ENCODE results near the gene SORCS2.

SORCS2 gene

DNA sequence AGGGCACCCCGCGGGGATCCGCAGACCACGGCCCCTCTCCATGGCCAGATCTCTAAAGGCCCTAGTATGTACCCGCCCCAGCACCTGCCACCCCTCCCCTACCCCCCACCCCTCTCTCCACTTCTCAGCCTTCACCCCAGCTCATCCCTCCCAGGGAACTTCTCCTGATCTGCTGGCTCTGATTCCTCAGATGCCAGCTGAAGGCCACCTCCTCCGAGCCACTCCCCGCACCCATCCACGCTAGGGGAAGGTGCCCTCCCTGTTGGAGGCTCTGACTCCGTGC, 230.5 kb downstream of the SORCS2 start:
- Mint-ChIP-seq H3K36me3 (ENCODE audit: low read depth) (no peaks in the 10 kb centered on the region), H3K9me3 (peaks cover 9% of the 10 kb centered on the region), H3K27me3 (ENCODE audit: low read depth) (no peaks in the 10 kb centered on the region), H3K4me1 (ENCODE audit: low read depth) (no peaks in the 10 kb centered on the region), H3K27ac (no peak overlapping the region), H3K4me3 (no peak overlapping the region)

DNA sequence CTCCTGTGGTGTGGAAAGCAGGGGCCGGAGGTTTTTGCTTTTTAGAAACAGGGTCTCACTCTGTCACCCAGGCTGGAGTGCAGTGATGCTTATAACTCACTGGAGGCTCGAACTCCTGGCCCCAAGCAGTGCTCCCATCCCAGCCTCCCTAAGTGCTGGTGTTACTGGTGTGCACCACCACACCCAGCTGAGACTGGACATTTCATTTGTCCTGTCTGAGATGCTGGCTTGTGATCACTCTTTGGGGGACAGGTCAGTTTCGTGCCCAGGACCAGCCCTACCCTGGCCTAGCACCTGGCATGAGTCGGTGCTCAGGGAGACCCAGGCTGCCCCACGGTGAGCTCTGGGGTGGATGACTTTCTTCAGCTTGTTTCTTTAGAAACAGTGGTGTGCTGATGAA, 231.1 kb downstream of the SORCS2 start:
- Mint-ChIP-seq H3K27ac (no peak overlapping the region), H3K4me3 (no peak overlapping the region), H3K4me1 (ENCODE audit: low read depth) (no peaks in the 10 kb centered on the region), H3K27me3 (ENCODE audit: low read depth) (no peaks in the 10 kb centered on the region), H3K9me3 (peaks cover 4% of the 10 kb centered on the region), H3K36me3 (ENCODE audit: low read depth) (no peaks in the 10 kb centered on the region)

DNA sequence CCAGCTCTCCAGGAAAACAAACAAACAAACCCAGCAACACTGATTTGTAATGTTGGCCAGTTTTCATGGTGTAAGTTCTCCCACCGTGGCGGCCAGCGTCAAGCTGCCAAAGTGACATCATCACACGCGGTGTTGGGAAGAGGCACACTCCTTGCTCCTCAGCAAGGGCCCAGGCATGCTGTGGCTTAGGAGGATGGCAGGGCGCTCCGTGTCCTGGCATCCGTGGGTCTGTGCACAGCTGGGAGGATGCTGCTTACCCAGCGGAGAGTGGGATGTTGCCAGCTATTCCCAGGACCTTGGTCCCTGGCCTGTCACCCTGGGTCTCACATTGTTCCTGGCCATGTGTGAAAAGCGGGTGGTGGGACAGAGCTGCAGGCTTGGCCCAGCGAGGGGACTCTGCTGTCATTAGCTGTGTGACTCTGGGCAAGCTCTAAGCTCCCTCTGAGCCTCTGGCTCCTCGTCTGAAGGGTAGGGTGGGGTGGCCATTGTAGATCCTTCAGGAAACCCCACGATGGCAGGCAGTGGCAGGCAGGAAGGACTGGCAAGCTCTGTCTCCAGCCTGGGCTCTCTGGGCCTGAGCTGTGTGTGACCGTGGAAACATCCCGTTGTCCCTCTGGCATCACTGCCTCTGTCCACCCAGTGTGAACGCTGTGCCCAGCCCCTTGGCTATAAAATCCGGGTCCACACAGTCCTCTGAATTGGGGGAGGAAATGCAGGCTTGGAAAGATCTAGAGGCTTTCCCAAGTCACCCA, 231.6 kb downstream of the SORCS2 start:
- no peaks in the 10 kb centered on the region for H3K27me3 Mint-ChIP-seq (ENCODE audit: low read depth)
- no peaks in the 10 kb centered on the region for H3K9me3 Mint-ChIP-seq
- H3K4me1 Mint-ChIP-seq (ENCODE audit: low read depth), result no peaks in the 10 kb centered on the region
- no peak overlapping the region for H3K4me3 Mint-ChIP-seq
- H3K36me3 Mint-ChIP-seq (ENCODE audit: low read depth), result no peaks in the 10 kb centered on the region
- no peak overlapping the region for H3K27ac Mint-ChIP-seq

DNA sequence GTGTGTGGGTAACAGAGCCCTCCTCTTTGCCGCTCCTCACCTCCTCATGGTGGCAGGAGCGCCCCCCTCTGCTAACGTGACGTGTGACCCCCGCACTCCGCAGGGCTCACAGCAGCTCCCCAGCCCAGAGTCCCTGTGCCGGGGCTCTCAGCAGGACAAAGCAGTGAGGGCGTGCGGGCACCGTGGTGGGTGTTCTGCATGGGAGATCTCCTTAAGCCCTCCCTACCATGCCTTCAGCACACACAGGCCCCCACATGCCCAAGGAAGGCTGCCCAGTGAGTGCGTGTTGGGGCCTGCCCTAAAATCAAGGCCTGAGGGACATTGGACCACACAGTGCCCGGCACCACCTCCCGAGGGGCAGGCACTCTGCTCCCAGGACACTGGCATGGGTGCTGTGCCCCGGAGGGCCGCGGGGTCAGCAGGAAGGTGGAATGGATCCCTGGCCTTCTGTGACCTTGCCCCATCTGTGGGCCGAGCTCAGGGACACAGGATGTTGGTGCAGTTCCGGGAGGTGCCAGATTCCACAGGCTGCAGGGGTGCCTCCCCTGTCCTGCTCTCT, 232.3 kb downstream of the SORCS2 start:
- H3K4me1 Mint-ChIP-seq (ENCODE audit: low read depth), result no peaks in the 10 kb centered on the region
- H3K27ac Mint-ChIP-seq, result no peak overlapping the region
- H3K9me3 Mint-ChIP-seq, result no peaks in the 10 kb centered on the region
- H3K36me3 Mint-ChIP-seq (ENCODE audit: low read depth), result no peaks in the 10 kb centered on the region
- no peak overlapping the region for H3K4me3 Mint-ChIP-seq
- H3K27me3 Mint-ChIP-seq (ENCODE audit: low read depth), result no peaks in the 10 kb centered on the region

DNA sequence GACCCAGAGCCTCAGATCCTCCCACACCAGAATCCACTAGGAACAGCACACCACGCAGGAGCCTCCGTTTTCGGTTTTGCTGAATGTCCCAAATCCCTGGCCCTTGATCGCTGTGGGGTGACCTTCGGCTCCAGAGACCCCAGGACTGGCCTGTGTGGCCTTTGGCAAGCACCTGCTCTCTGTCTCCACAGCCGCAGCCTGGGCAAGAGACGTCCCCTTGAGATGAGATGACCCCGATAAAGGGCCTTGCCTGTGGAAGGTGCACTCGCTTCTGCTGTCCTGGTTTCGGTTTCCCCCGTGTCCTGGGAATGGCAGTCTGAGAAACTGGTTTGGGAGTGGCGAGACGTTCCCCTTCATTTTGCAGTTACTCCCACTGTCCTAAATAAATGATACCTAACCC, 232.8 kb downstream of the SORCS2 start:
- no peak overlapping the region for H3K4me3 Mint-ChIP-seq
- H3K4me1 Mint-ChIP-seq (ENCODE audit: low read depth), result no peaks in the 10 kb centered on the region
- no peaks in the 10 kb centered on the region for H3K9me3 Mint-ChIP-seq
- H3K27me3 Mint-ChIP-seq (ENCODE audit: low read depth), result no peaks in the 10 kb centered on the region
- no peaks in the 10 kb centered on the region for H3K36me3 Mint-ChIP-seq (ENCODE audit: low read depth)
- H3K27ac Mint-ChIP-seq, result no peak overlapping the region

DNA sequence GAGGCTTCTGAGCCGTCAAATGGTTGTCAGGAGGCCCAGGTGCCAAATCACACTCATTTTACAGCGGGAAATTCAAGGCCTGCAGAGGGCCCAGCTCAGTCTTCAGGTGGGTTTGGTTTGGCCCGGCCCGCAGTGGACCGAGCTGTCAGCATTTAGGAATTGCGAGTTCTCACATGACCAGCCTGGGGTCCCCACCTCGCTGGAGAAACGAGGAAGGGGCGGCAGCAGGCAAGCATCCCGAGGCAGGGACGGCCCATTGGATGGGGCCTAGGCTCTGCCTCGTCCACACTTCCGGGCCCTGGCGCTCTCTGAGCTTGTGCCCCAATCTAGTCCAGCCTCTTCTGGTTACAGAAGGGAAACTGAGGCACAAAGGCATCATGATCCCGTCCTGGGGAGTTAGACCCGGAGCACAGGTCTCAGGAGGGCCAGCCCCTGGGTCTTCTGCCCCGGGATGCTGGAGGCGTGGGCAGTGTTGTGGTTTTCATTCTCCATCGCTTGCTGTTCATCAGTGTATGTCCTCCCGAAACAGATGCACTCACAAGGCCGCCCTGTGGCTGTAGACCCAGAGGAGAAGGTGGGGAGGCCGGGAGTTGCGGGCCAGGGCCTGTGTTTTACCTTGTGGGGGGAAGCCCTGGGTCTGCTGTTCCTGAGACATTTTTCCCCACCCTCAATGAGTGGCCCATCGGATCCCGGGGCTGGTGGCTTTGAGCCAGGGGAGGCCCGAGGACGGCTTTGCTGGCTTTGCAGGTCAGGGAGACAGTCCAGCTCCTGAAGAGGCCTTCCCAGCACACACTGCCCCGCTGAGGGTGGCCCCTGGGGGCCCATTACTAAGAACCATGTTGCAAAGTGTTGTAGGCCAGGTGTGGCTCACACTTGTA, 233.5 kb downstream of the SORCS2 start:
- Mint-ChIP-seq H3K27ac (no peak overlapping the region), H3K36me3 (ENCODE audit: low read depth) (no peaks in the 10 kb centered on the region), H3K4me3 (no peak overlapping the region)

DNA sequence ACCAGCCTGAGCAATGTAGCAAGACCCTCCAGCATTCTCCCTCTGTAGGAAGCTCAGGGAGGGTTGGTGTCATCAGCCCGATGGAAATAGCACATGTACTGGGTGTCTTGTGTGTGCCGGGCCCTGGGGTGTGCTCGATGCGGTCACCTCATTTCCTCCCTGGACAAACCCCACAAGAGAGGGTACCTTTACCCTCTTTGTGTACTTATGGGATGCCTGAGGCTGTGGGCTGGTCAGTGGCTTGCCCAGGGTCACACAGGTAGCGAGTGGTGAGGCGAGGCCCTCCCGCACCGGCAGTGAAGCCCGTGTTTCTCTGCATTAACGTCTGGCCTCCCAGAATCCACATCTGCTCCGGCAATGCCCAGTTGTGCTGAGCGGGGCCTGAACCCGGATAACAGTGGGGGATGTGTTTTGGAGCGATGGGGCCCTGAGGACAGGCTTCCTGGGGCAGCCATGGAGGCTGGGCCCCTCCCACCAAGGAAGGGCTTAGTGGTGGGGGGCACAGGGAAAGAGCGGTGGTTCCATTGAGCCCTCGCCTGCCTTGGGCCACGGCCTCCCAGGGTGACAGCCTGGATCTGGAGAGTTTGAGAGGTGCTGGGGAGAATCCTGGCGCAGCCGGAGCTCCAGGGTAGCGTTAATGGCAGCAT, 234.3 kb downstream of the SORCS2 start:
- H3K36me3 Mint-ChIP-seq (ENCODE audit: low read depth), result no peaks in the 10 kb centered on the region
- H3K9me3 Mint-ChIP-seq, result no peaks in the 10 kb centered on the region
- no peaks in the 10 kb centered on the region for H3K27me3 Mint-ChIP-seq (ENCODE audit: low read depth)
- H3K27ac Mint-ChIP-seq, result no peak overlapping the region
- H3K4me1 Mint-ChIP-seq (ENCODE audit: low read depth), result no peaks in the 10 kb centered on the region
- H3K4me3 Mint-ChIP-seq, result no peak overlapping the region

More for the DNA sequence above, 233.5 kb downstream of the SORCS2 start:
- Mint-ChIP-seq H3K4me1 (ENCODE audit: low read depth) (no peaks in the 10 kb centered on the region), H3K9me3 (no peaks in the 10 kb centered on the region), H3K27me3 (ENCODE audit: low read depth) (no peaks in the 10 kb centered on the region)

DNA sequence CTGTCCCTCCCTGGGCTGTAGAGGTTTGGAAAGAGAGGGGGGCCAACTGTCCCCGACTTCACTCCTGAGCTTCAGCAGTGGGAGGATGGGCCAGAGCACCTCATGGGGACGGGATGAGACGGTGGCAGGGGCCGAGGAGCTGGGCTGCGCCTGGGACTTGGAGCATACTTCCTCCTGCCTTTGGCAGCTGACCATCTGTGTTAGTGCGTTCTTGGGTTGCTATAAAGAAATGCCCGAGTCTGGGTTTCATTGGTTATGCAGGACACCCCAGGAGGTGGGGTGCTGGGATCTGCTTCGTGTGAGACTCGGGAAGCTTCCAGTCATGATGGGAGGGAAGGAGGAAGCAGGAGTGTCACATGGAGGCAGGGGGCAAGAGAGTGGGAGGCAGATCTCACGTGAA, 235.0 kb downstream of the SORCS2 start:
- no peaks in the 10 kb centered on the region for H3K9me3 Mint-ChIP-seq
- no peaks in the 10 kb centered on the region for H3K27me3 Mint-ChIP-seq (ENCODE audit: low read depth)
- no peaks in the 10 kb centered on the region for H3K36me3 Mint-ChIP-seq (ENCODE audit: low read depth)
- H3K27ac Mint-ChIP-seq, result no peak overlapping the region
- H3K4me3 Mint-ChIP-seq, result no peak overlapping the region
- no peaks in the 10 kb centered on the region for H3K4me1 Mint-ChIP-seq (ENCODE audit: low read depth)

DNA sequence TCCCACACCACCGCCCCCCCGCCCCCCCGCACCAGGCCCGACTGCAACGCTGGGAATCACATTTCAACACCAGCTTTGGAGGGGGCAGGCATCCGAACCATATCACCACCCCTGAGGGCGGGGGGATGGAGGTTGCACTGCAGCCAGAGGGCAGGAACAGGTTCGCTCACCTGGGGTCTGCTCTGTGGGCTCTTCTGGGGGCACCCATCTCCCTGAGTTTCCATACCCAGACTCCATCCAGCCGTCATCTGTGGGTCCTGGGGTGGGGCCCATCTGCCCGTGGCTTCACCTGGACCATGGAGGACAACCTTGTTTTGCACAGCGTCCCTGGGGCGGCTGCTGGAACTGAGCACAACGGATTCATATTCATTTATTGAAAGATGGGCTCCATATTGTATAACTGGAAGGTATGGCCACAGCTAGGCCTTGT, 235.5 kb downstream of the SORCS2 start:
- Mint-ChIP-seq H3K9me3 (no peaks in the 10 kb centered on the region), H3K27me3 (ENCODE audit: low read depth) (no peaks in the 10 kb centered on the region), H3K4me1 (ENCODE audit: low read depth) (no peaks in the 10 kb centered on the region), H3K36me3 (ENCODE audit: low read depth) (no peaks in the 10 kb centered on the region), H3K4me3 (no peak overlapping the region), H3K27ac (no peak overlapping the region)

DNA sequence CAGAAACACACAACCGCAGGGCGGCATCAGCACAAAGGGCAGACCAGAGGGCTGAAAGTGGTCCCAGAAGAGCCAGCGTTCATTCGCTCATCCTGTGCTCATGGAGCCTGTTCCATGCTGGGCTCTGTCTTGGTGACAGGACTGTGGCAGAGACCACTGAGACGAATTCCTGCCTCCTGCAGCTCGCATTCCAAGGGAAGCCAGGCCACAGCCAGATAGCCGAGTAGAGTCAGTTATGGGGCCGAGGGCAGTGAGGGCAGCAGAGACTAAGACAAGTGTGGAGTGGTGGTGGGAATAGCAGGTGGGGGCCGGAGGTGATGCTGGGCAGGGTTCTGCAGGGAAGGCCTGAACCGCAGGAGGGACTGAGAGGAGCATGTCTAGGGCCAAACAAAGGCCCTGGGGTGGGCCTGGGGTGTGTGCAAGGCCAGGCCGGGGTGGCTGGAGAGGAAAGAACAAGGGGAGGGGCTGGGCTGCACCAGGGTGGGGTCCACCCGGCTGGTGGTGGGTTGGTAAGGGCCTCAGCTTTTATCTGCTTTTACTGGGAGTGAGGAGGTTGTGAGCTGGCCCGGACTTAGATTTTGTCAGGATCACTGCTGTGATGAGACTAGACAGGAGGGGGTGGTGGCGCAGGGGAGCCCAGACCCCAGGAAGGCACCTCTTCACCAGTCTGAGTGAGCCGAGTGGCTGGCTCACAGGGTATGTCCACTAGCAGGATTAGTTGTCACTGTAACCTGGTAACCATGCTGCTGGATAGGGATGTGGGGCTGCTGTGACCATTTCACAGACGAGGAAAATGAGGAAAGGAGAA, 236.1 kb downstream of the SORCS2 start:
- Mint-ChIP-seq H3K27ac (no peak overlapping the region), H3K36me3 (ENCODE audit: low read depth) (no peaks in the 10 kb centered on the region), H3K9me3 (no peaks in the 10 kb centered on the region), H3K4me1 (ENCODE audit: low read depth) (no peaks in the 10 kb centered on the region), H3K27me3 (ENCODE audit: low read depth) (no peaks in the 10 kb centered on the region), H3K4me3 (no peak overlapping the region)

DNA sequence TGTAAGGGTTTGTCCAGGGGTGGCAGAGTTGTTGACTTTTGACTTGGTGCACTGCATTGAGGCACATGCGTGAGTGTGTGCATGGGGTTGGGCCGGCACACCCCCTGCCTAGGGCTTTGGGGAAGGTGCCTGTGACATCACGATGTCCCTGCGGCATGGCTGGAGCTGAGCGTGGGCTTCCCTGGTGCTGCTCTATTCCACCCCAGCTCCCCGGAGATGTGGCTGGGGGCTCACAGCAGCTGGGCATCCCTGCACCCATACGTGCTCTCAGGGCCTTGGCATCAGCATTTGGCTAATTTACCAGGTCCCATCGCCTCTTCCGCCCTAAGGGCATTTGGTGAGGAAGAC, 236.7 kb downstream of the SORCS2 start:
- Mint-ChIP-seq H3K4me1 (ENCODE audit: low read depth) (no peaks in the 10 kb centered on the region), H3K27ac (no peak overlapping the region), H3K36me3 (ENCODE audit: low read depth) (no peaks in the 10 kb centered on the region), H3K27me3 (ENCODE audit: low read depth) (no peaks in the 10 kb centered on the region), H3K4me3 (no peak overlapping the region), H3K9me3 (no peaks in the 10 kb centered on the region)

DNA sequence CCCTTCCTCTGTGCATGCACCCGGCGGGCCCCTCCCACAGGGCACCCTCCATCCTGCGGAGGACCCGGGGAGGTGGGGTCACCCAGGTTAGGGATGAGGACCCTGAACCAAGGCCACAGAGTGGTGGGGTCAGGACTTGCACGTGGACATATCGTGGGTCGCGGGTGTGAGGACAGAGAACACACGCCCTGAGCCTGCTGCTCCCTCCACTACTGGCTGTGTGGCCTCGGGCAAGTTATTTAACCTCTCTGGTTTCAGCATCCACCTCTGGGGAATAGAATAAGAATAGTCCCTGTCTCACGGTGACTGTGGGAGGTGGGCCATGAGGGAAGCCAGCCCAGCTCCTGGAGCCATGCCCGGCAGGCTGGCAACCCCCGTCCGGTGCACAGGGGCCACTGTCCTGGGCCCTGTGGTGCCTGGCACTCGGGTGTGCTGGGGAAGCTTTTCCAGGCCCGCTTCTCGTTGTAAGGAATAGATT, 237.3 kb downstream of the SORCS2 start:
- Mint-ChIP-seq H3K4me3 (no peak overlapping the region), H3K36me3 (ENCODE audit: low read depth) (no peaks in the 10 kb centered on the region), H3K9me3 (no peaks in the 10 kb centered on the region), H3K4me1 (ENCODE audit: low read depth) (no peaks in the 10 kb centered on the region), H3K27ac (no peak overlapping the region), H3K27me3 (ENCODE audit: low read depth) (no peaks in the 10 kb centered on the region)

DNA sequence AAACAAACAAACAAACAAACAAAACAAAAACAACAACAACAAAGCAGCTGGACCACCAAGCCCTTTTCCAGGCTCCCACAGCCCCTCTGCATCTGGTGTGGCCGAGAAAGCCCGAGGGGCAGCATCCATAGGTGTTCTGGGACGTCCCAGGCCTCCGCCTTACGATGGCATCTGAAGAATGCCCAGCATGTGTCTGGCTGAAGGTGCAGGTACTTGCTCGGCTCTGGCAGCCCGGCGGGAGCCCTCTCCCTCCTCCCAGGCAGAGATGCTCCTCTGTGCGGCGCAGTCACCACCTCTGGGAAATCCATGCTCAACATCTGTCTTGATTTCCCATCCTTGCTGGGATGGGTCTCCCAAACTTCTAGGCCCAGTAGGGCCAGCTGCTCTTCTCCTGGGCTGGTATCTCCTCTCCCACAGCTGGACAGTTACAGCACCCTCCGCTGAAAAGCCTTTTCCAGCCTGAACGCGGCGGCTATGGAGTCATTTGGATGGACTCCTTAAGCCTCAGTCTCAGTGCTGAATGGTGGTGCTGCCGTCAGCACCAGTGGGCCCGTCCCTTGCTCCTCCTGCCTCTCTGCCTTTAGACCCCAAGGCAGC, 238.1 kb downstream of the SORCS2 start:
- Mint-ChIP-seq H3K4me1 (ENCODE audit: low read depth) (no peaks in the 10 kb centered on the region), H3K27ac (no peak overlapping the region), H3K27me3 (ENCODE audit: low read depth) (no peaks in the 10 kb centered on the region), H3K36me3 (ENCODE audit: low read depth) (no peaks in the 10 kb centered on the region), H3K4me3 (no peak overlapping the region), H3K9me3 (no peaks in the 10 kb centered on the region)
